ENCODE measurements around the gene LGI4. TPM values are rescaled to one million over a fixed set of nuclear protein-coding genes. Genes with fewer than 3 reads are reported as not detected.

Gene LGI4
- total RNA-seq, 1 donor from 2014 or later: 8.1 TPM

DNA sequence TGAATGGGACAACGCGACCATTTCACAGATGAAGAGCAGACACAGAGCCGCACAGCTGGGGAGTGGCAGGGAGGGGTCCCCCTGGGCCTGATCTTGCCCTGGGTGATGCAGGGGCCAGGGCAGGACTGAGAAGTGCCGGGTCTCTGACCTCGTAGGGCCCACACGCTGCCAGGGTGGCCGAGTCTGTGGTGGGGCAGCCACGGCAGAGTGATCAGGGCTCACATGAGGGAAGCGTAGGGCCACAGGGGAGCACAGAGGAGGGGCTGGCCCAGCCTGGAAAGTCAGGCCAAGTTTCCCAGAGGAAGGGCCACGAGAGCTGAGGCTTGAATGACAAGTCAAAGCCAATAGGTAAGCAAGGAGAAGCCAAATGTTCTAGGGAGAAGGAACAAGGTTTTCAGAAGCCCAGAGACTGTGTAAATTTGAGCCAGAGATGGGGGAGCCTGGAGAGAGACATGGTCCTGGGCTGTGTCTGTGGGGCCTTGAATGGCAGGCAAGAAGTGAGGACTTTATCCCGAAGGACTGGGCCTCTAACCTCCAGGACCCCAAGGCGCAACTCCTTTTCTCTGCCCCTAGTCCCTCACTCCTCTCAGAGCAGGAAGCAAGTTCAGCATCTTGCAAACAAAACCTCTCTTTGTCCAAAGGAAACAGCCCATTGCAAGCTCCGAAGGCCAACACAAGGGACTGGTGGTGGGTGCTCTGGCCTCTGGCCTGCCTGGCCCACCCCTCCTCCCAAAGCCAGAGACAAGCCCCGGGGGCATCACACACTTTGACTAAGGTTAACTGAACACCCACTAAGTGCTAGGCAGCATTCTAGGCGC is 51.0 kb downstream of the LGI4 start:
- DNase-seq: no peak
- intact Hi-C loops (cut with DNase I): no loop called here
- no peak for ATAC-seq (ENCODE audit: poor library complexity)

DNA sequence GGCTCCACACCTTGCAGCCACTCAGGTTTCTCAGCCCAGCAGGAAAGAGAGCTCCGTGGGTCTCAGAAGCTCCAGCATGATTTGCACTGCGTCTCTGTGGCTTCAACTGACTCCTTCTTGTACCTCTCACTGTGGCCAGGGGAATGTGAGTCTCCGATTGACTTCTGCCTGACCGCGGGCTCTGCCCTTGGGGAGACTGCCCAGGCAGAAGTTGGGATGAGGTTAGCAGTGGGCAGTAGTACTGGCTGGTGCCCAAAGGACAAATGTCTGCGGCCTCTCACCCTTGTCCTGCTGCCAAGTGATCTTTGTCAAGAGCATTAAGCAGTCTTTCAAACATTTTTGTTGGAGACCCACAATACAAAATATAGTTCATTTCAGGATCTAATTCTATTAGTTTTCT is 53.7 kb downstream of the LGI4 start:
- ATAC-seq (ENCODE audit: poor library complexity) (no peak), DNase-seq (no peak)
- intact Hi-C loops (cut with DNase I): no loop called here

DNA sequence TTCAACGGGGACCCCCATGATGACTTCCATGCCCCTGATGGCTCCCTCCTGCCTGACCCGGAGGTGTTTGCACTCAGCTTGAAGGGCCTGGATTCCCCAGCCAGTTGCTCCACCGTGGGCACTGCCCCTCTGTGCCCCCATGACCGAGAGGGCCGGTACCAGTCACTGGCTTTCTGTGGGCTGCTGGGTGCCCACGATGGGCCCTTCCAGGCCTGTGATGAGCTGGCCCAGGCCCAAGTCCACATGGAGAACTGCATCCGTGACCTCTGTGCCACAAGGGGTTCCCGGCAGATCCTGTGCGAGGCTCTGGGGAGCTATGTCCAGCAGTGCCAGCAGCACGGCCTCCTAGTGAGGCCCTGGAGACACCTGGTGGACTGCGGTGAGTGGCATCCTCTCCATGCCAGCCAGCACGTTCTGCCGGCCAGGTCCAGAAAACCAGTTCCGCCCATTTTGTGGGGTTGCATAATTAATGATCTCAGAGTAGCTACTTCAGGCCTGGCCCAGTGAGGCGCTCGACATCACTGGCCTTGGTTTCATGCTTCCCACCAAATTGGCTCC is 54.2 kb downstream of the LGI4 start:
- intact Hi-C loops (cut with DNase I): no loop called here
- no peak for DNase-seq
- no peak for ATAC-seq (ENCODE audit: poor library complexity)

DNA sequence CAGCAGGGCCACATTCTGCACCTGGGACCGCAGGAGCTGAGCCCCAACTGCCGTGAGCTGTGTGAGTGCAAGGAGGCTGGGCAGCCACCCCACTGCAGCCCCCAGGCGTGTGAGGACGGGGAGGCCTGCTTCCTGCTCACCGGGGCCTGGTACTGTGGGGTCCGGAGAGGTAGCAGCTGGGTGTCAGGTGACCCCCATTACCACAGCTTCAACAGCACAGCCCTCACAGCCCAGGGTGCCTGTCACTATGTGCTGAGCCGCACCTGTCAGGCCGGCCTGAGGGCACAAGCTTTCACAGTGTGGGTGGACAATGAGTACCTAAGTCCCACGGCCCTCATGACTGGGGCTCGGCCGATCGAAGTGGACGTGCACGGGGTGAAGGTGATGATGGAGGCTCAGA is 55.0 kb downstream of the LGI4 start:
- intact Hi-C loops (cut with DNase I): no loop called here
- ATAC-seq (ENCODE audit: poor library complexity): no peak
- DNase-seq: no peak

DNA sequence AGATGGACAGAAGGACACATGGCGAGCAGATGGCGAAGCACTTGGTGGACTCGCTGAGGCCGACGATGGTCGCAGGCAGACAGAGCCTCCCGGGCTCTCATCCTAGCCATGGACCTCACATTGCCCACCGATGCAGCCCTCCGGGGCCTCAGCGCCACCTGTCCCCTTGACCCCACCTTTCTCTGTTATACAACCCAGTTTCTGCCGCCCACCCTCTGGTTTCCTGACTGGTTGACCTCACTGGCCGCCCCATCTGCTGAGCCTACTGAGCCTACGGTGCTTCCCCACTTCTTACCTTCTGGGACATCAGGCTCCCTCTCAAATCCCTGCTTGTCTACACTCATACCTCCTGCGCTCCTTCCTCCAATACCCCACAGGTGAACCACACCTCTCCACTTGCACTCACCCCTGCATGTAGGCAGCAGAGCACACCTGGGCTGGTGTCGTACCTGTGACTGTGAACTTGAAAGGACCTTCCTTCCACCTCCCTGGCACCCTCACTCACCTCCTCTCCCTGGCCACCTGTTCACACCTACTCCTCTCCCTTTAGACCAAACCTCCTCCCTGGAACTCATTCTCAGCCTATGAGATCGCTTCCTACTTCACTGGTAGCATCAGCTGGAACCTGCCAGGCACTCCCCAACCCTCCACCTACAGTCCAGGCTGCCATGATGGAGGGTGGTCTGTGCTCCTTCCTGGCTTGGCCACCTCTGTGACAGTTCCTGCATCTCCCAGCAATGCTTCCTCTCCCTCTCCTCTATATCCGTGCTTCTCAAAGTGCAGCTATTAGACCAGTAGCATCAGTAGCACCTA is 57.2 kb downstream of the LGI4 start:
- DNase-seq: no peak
- no peak for ATAC-seq (ENCODE audit: poor library complexity)
- intact Hi-C loops (cut with DNase I): no loop called here

DNA sequence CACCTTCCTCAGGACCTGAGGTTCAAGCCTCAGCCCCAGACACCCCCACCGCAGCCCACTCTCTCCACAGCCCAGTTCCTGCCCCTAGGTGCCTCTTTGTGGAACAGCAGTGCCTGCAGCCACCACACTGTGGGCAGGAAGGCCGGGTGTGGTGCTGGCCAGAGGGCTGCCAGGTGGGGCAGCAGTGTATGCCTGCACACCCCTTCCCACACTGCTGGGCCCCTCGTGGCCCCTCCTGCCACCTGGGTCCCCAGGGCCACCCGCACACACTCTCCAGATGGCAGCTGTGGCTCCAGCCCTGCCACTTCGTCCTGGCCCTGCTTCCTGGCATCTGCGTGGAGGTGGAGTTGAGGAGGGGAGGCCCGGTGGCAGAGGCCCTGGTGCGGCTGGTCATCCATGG is 58.2 kb downstream of the LGI4 start:
- intact Hi-C loops (cut with DNase I): no loop called here
- no peak for DNase-seq
- no peak for ATAC-seq (ENCODE audit: poor library complexity)

DNA sequence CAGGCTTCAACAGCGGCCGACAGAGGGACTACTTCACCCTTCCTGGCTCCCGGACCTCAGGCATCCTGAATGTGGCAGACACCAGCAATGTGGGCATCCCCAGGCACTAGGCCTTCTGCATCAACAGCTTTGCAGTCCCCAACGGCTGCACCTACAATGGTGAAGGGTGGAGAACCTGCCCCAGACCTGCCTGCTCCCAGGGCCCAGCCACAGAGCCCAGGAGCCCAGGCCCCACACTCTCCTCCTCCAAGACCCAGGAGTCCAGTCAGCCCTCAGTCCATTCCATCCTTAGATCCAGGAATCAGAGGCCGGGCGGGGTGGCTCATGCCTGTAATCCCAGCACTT is 58.9 kb downstream of the LGI4 start:
- ATAC-seq (ENCODE audit: poor library complexity) (no peak), DNase-seq (no peak)
- intact Hi-C loops (cut with DNase I): no loop called here

DNA sequence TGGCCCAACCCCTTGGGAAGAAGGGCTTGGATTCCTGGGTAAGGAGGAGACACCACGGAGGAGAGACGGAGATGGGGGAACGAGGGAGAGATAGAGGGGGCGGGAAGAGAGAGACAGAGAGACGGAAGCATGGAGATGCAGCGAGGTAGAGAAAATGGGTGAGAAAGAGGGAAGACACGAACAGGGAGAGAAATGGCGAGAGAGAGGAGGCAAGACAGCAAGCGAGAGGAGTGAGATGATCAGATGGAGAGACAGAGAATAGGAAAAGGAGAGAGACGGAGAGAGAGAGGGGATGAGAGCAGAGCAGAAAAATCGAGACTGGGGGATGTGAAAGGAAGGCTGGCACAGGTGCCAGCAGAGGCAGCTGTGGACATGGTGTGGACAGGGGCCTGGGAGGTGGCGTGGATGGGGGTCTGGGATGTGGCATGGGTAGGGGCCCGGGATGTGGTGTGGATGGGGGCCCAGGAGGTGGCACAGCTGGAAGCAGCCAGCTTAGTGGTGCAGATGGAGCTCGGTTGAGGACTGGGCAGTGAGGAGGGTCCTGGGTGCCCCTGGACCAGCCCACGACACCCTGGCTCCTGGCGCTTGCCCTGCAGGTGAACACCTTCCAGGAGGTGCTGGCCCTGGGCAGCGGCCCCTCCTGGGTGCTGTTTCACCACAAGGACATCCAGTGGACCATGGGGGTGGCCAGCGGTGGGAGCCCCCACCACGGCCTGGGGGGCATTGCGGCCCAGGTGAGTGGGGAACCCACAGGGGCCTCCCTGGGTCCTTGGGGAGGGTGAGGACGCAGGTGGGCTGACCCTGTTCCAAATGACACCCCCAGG is 59.4 kb downstream of the LGI4 start:
- intact Hi-C loops (cut with DNase I): no loop called here
- no peak for ATAC-seq (ENCODE audit: poor library complexity)
- no peak for DNase-seq

Other genes with a start within 250 kb of the LGI4 start
- gene ZNF30, start 208.2 kb downstream of the LGI4 start, total RNA-seq: 2.6 TPM
- gene ZNF792, start 170.8 kb downstream of the LGI4 start, total RNA-seq: 3.3 TPM
- 25.5 TPM for gene GRAMD1A, start 134.7 kb downstream of the LGI4 start, total RNA-seq
- gene SCN1B, start 104.6 kb downstream of the LGI4 start, total RNA-seq: 48.2 TPM
- gene HPN, start 93.3 kb downstream of the LGI4 start, total RNA-seq: 5.6 TPM
- gene FXYD3, start 19.2 kb downstream of the LGI4 start, total RNA-seq: 1.3 TPM
- gene FXYD1, start 3.8 kb upstream of the LGI4 start, total RNA-seq: 580 TPM
- not detected for gene FXYD7, start 8.2 kb upstream of the LGI4 start, total RNA-seq
- 20.9 TPM for gene FXYD5, start 19.7 kb upstream of the LGI4 start, total RNA-seq
- gene FAM187B, start 93.7 kb upstream of the LGI4 start, total RNA-seq: not detected
- gene LSR, start 113.9 kb upstream of the LGI4 start, total RNA-seq: 4.5 TPM
- gene USF2, start 133.9 kb upstream of the LGI4 start, total RNA-seq: 141 TPM
- gene HAMP, start 147.5 kb upstream of the LGI4 start, total RNA-seq: not detected
- not detected for gene MAG, start 157.1 kb upstream of the LGI4 start, total RNA-seq
- 0.56 TPM for gene CD22, start 194.1 kb upstream of the LGI4 start, total RNA-seq
- gene FFAR1, start 212.8 kb upstream of the LGI4 start, total RNA-seq: not detected
- gene FFAR3, start 223.4 kb upstream of the LGI4 start, total RNA-seq: not detected
- gene GPR42, start 236.0 kb upstream of the LGI4 start, total RNA-seq: not detected